Smooth muscle cell (in vitro differentiated cells): ENCODE data around the gene ASPSCR1. TPM values are rescaled to one million over a fixed set of nuclear protein-coding genes. Genes with fewer than 3 reads are reported as not detected.

Experiments used
- DNase-seq: peaks from one replicate; lab custom pipeline; 2025; ENCODE audit not compliant: unreplicated experiment; lab: John Stamatoyannopoulos, UW
- H2AFZ ChIP-seq: fragments of 200-600 bp; sonication (generic); 2 replicates; pipeline ENCODE4 v1.6.0; 2016; ENCODE audit warnings: antibody characterized with exemption, low read depth, mild to moderate bottlenecking
- H3F3A ChIP-seq: fragments of 200-600 bp; sonication (generic); 2 replicates; pipeline ENCODE4 v1.6.0; 2017; ENCODE audit warnings: antibody characterized with exemption, low read depth
- H3K27ac ChIP-seq: fragments of 200-600 bp; sonication (generic); 2 replicates; pipeline ENCODE4 v1.5.1; 2016; ENCODE audit warnings: low read depth, mild to moderate bottlenecking
- H3K27me3 ChIP-seq: fragments of 200-600 bp; sonication (generic); 2 replicates; pipeline ENCODE4 v1.6.1; 2016; ENCODE audit warnings: low read depth, mild to moderate bottlenecking
- H3K36me3 ChIP-seq: fragments of 200-600 bp; sonication (generic); 2 replicates; pipeline ENCODE4 v1.5.1; 2016; ENCODE audit warnings: low read depth
- H3K4me1 ChIP-seq: fragments of 200-600 bp; sonication (generic); 2 replicates; pipeline ENCODE4 v1.5.1; 2016; ENCODE audit warnings: low read depth
- H3K4me2 ChIP-seq: fragments of 200-600 bp; sonication (generic); 2 replicates; pipeline ENCODE4 v1.6.0; 2016; ENCODE audit warnings: mild to moderate bottlenecking
- H3K4me3 ChIP-seq: fragments of 200-600 bp; sonication (generic); 2 replicates; pipeline ENCODE4 v1.5.1; 2016; ENCODE audit warnings: mild to moderate bottlenecking
- H3K79me2 ChIP-seq: fragments of 200-600 bp; sonication (generic); 2 replicates; pipeline ENCODE4 v1.6.0; 2016; ENCODE audit warnings: low read depth, mild to moderate bottlenecking
- H3K9ac ChIP-seq: fragments of 200-600 bp; sonication (generic); 2 replicates; pipeline ENCODE4 v1.6.0; 2016; ENCODE audit warnings: low read depth
- H3K9me3 ChIP-seq: fragments of 200-600 bp; sonication (generic); replicated peaks from 2 replicates; pipeline ENCODE4 v1.5.1; 2016; ENCODE audit warnings: low read depth
- H4K20me1 ChIP-seq: fragments of 200-600 bp; sonication (generic); 2 replicates; pipeline ENCODE4 v1.6.0; 2016; ENCODE audit warnings: low read depth
- CTCF ChIP-seq: fragments of 200-600 bp; sonication (generic); IDR thresholded peaks from 2 replicates; pipeline ENCODE4 v1.5.1; 2017; ENCODE audit warnings: borderline replicate concordance, mild to moderate bottlenecking, antibody characterized with exemption; ENCODE audit not compliant: insufficient read depth, poor library complexity, severe bottlenecking
- WGBS: methylation state at CpG from one replicate; pipeline ENCODE4 v1.1.7; 2016; ENCODE audit warnings: low lambda C conversion rate; 5-methylcytosine and 5-hydroxymethylcytosine counted together
- polyA plus RNA-seq: library from polyadenylated mRNA; unstranded; fragments of >200 nt; fragmentation: Nextera tagmentation; extraction: Ambion mirVana; gene quantifications from 2 replicates; pipeline ENCODE4 v1.2.1, GENCODE V29; 2016
- total RNA-seq: library from RNA; depleted of rRNA; stranded (reverse); fragments of >200 nt; gene quantifications from 2 replicates; pipeline ENCODE4 v1.2.3, GENCODE V29; 2014

ASPSCR1 gene
- total and polyA plus RNA-seq, 2 experiments from 2014 or later = 28.4 to 44.0 TPM

GRCh38 chr17:82063424-82064415, 86.3 kb downstream of the ASPSCR1 start:
- Histone ChIP-seq H4K20me1 (no peaks in the 10 kb centered on the region), H3K4me1 (peaks cover 6% of the 10 kb centered on the region), H3F3A (no peaks in the 10 kb centered on the region), H3K4me2 (peak overlapping the region; percentile 96), H3K27me3 (no peaks in the 10 kb centered on the region), H3K9me3 (no peaks in the 10 kb centered on the region), H3K36me3 (no peaks in the 10 kb centered on the region), H3K79me2 (peaks cover 5% of the 10 kb centered on the region), H3K27ac (no peak overlapping the region), H2AFZ (no peak overlapping the region), H3K9ac (no peak overlapping the region), H3K4me3 (no peak overlapping the region)
- no peak for TF ChIP-seq CTCF
- WGBS = 94% methylated on average over 20 of the region's 20 CpGs
- no peak for DNase-seq

DNA sequence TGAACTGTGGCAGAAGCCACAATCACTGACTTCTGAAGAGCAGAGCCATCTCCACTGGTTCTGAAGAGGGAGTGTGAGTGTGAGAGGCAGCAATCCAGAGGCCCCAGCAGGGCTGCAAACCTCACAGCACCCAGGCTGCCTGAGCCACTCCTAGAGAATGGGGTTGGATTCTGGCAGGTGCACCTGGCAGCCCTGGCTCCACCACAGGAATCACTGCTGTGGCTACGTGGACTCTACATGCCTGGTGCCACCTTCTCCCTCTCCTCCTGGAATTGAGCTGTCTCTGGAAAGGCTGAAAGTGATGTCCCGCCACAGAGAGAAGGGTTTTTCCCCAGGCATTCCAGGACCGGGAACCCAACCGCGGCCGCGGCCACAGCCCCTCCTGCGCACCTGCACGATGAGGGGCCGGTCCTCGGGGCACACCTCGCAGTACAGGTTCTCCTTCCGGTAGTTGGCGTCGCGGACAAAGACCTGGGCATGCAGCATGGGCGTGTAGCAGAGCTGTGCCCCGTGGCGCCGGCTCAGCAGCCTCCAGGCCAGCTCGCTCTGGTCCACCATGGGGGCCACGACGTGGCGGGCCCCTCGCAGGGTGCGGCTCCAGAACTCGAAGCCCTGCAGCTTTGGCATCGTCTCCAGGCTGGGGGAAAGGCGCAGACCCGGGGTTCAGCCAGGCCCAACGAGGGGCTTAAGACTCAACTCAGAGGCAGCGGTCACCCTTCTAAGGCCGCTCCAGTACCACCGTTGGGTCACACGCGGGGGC, 87.2 kb downstream of the ASPSCR1 start:
- 60% methylated on average over 36 of the region's 36 CpGs for WGBS
- Histone ChIP-seq H3K4me1 (peaks cover 6% of the 10 kb centered on the region), H4K20me1 (no peaks in the 10 kb centered on the region), H3K27ac (no peak overlapping the region), H3K9me3 (no peaks in the 10 kb centered on the region), H3K9ac (peak overlapping the region; percentile 88), H3K36me3 (no peaks in the 10 kb centered on the region), H3K4me2 (peak overlapping the region; percentile 96), H3K79me2 (peaks cover 5% of the 10 kb centered on the region), H3F3A (no peaks in the 10 kb centered on the region), H3K4me3 (peak overlapping the region; percentile 74), H2AFZ (no peak overlapping the region), H3K27me3 (no peaks in the 10 kb centered on the region)
- DNase-seq = no peak
- no peak for TF ChIP-seq CTCF

DNA sequence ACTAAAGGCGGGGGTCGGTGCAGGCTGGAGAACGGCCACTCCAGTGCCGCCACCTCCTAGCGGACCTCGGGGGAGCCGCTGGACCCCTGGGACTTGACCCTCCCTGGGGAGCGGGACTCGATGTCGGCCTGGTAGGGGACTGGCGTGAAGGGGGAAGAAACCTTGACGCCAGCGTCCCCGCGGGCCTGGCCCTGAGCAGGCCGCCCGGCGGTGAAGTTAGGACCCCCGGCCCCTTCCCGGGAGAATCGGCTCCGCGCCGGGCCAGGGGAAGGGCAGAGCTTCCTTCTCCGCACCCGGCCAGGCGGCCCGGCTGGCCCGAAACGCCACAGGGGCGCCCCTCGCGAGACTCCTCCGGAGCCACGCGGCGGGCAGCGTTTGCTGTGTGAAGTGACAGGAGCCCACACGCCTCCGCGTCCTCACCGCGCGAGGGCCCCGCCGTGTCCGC, 87.8 kb downstream of the ASPSCR1 start:
- H3F3A ChIP-seq = no peaks in the 10 kb centered on the region
- H4K20me1 ChIP-seq = no peaks in the 10 kb centered on the region
- no peak for TF ChIP-seq CTCF
- peaks cover 5% of the 10 kb centered on the region for H3K79me2 ChIP-seq
- H3K4me1 ChIP-seq = peaks cover 6% of the 10 kb centered on the region
- no peaks in the 10 kb centered on the region for H3K36me3 ChIP-seq
- peak overlapping the region; percentile 88 for H3K9ac ChIP-seq
- 3% methylated on average over 42 of the region's 47 CpGs for WGBS
- no peaks in the 10 kb centered on the region for H3K27me3 ChIP-seq
- H3K27ac ChIP-seq = no peak overlapping the region
- peak overlapping the region; percentile 74 for H3K4me3 ChIP-seq
- DNase-seq = no peak
- H3K4me2 ChIP-seq = peak overlapping the region; percentile 96
- no peaks in the 10 kb centered on the region for H3K9me3 ChIP-seq
- H2AFZ ChIP-seq = no peak overlapping the region
